Stimulated activated CD4-positive, alpha-beta T cell treated with anti-CD3 and anti-CD28 coated beads, Interleukin-12 subunit alpha, Interleukin-12 subunit beta, amount 100 ng/mL, for 48 hours (primary cell): ENCODE results near the gene IFT80.

Experiments
- DNase-seq, 3 donors: peaks; one replicate each; pipeline ENCODE4 v3.0.0-alpha.2; 2020; ENCODE audit warnings: low read depth in 2 of 3, low spot score in 1 of 3

IFT80 gene

DNA sequence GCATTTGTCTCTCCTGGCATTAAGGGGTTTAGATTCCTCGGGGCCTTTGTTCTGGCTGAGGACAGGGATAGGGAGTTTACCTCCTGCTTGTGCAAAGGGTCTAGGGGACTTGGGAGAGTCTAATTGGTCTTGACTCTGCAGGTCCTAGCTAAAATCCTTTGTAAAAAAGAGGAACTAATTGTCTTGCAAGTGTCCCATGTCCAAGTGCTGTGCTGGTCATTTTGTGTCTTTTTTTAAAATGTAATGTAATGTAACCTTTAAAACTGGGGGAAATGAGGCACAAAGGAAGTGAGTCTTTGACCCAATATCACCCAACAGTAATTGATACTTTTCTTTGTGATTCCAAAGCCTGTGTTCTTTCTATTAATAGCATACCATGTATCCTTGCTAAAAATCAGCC lies 188.7 kb downstream of the IFT80 start:
- no peak for DNase-seq
